ENCODE results near the gene TRIM63. TPM values are rescaled to one million over a fixed set of nuclear protein-coding genes. Genes with fewer than 3 reads are reported as not detected.

TRIM63 gene
- total RNA-seq, 1 donor: 0.36 TPM

DNA sequence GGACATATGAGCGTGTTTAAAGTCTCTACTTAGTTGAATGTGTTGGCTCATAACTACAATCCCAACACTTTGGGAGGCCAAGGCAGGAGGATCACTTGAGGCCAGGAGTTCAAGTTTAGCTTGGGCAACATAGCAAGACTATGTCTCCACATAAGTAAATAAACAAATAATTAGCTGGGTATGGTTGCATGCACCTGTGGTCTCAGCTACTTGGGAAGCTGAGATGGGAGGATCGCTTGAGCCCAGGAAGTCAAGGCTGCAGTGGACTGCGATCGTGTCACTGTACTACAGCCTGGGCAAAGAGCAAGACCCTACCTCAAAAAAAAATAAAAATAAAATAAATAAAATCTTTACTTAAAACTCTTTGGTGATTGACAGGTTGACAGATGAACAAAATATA, 31.2 kb upstream of the TRIM63 start:
- H3K4me3 ChIP-seq (ENCODE audit: insufficient read depth, low read length): no peak overlapping the region
- H4K20me1 ChIP-seq (ENCODE audit: insufficient read depth, low read length): no peaks in the 10 kb centered on the region
- no peaks in the 10 kb centered on the region for H3K79me2 ChIP-seq (ENCODE audit: insufficient read depth, low read length)
- peaks cover 23% of the 10 kb centered on the region for H3K4me1 ChIP-seq (ENCODE audit: insufficient read depth, low read length)
- no peaks in the 10 kb centered on the region for H3K9me3 ChIP-seq (ENCODE audit: low read depth, low read length)
- H3K4me2 ChIP-seq (ENCODE audit: insufficient read depth, low read length): no peak overlapping the region
- no peak overlapping the region for H3K27ac ChIP-seq (ENCODE audit: low read depth, low read length)
- no peak overlapping the region for H2AFZ ChIP-seq (ENCODE audit: low read length)
- TF ChIP-seq, protein P1, sequence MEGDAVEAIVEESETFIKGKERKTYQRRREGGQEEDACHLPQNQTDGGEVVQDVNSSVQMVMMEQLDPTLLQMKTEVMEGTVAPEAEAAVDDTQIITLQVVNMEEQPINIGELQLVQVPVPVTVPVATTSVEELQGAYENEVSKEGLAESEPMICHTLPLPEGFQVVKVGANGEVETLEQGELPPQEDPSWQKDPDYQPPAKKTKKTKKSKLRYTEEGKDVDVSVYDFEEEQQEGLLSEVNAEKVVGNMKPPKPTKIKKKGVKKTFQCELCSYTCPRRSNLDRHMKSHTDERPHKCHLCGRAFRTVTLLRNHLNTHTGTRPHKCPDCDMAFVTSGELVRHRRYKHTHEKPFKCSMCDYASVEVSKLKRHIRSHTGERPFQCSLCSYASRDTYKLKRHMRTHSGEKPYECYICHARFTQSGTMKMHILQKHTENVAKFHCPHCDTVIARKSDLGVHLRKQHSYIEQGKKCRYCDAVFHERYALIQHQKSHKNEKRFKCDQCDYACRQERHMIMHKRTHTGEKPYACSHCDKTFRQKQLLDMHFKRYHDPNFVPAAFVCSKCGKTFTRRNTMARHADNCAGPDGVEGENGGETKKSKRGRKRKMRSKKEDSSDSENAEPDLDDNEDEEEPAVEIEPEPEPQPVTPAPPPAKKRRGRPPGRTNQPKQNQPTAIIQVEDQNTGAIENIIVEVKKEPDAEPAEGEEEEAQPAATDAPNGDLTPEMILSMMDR (IDR thresholded peaks at IDR 0.05; ENCODE audit: extremely low read depth, low read depth, low read length): no peak
- H3K36me3 ChIP-seq (ENCODE audit: insufficient read depth, low read length): no peaks in the 10 kb centered on the region
- peaks cover 10% of the 10 kb centered on the region for H3K27me3 ChIP-seq (ENCODE audit: insufficient read depth, low read length)
- DNase-seq (ENCODE audit: insufficient read length, low spot score, missing footprints): no peak

DNA sequence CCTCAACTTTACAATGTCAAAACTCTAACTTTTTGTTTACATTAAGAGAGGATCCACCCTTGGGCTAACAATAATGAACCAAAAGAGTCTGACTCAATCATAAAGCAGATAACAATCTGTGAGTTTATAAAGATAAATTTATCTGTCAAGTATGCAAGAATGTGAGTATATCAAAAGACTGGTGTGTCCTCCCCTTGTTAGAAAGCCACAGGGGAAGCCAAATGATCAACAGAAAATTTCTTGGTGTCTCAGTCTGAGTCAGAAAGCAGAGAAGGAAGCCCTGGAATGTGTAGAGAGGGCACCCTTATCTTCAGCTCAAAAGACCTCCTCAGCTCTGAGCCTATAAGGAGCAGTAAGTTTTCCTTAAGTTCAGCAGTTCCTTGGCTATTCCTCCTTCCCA, 30.3 kb upstream of the TRIM63 start:
- no peaks in the 10 kb centered on the region for H3K36me3 ChIP-seq (ENCODE audit: insufficient read depth, low read length)
- H4K20me1 ChIP-seq (ENCODE audit: insufficient read depth, low read length): no peaks in the 10 kb centered on the region
- no peak overlapping the region for H3K27ac ChIP-seq (ENCODE audit: low read depth, low read length)
- peaks cover 21% of the 10 kb centered on the region for H3K4me1 ChIP-seq (ENCODE audit: insufficient read depth, low read length)
- peak overlapping the region; percentile 42 for H3K4me2 ChIP-seq (ENCODE audit: insufficient read depth, low read length)
- H3K4me3 ChIP-seq (ENCODE audit: insufficient read depth, low read length): no peak overlapping the region
- peak; percentile 73 for DNase-seq (ENCODE audit: insufficient read length, low spot score, missing footprints)
- H2AFZ ChIP-seq (ENCODE audit: low read length): no peak overlapping the region
- H3K79me2 ChIP-seq (ENCODE audit: insufficient read depth, low read length): no peaks in the 10 kb centered on the region
- no peaks in the 10 kb centered on the region for H3K9me3 ChIP-seq (ENCODE audit: low read depth, low read length)
- TF ChIP-seq, protein P1 (IDR thresholded peaks at IDR 0.05; ENCODE audit: extremely low read depth, low read depth, low read length): no peak
- peaks cover 15% of the 10 kb centered on the region for H3K27me3 ChIP-seq (ENCODE audit: insufficient read depth, low read length)

DNA sequence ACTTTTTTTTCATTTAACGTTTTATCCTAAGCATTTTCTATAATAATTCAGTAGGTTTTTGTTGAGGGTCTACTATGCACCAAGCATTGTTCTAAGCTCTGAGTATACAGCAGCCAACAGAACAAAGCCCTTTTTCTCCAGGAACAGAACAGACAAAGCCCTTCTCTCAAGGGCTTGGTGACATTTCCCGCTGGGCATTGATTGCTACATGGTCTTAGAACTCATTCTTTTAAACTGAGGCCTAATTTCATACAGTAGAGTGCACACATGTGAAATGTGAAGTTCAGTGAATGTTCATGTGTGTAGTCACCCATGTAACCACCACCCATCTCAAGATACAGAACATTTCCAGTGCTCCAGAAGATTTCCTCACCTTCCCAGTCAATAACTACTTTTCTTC, 29.0 kb upstream of the TRIM63 start:
- TF ChIP-seq, protein P1 (IDR thresholded peaks at IDR 0.05; ENCODE audit: extremely low read depth, low read depth, low read length): no peak
- no peaks in the 10 kb centered on the region for H3K36me3 ChIP-seq (ENCODE audit: insufficient read depth, low read length)
- H3K9me3 ChIP-seq (ENCODE audit: low read depth, low read length): no peaks in the 10 kb centered on the region
- no peaks in the 10 kb centered on the region for H4K20me1 ChIP-seq (ENCODE audit: insufficient read depth, low read length)
- no peak overlapping the region for H3K27ac ChIP-seq (ENCODE audit: low read depth, low read length)
- no peak overlapping the region for H3K4me2 ChIP-seq (ENCODE audit: insufficient read depth, low read length)
- peak; percentile 25 for DNase-seq (ENCODE audit: insufficient read length, low spot score, missing footprints)
- H2AFZ ChIP-seq (ENCODE audit: low read length): no peak overlapping the region
- H3K79me2 ChIP-seq (ENCODE audit: insufficient read depth, low read length): no peaks in the 10 kb centered on the region
- H3K4me3 ChIP-seq (ENCODE audit: insufficient read depth, low read length): no peak overlapping the region
- peaks cover 15% of the 10 kb centered on the region for H3K4me1 ChIP-seq (ENCODE audit: insufficient read depth, low read length)
- peaks cover 25% of the 10 kb centered on the region for H3K27me3 ChIP-seq (ENCODE audit: insufficient read depth, low read length)

DNA sequence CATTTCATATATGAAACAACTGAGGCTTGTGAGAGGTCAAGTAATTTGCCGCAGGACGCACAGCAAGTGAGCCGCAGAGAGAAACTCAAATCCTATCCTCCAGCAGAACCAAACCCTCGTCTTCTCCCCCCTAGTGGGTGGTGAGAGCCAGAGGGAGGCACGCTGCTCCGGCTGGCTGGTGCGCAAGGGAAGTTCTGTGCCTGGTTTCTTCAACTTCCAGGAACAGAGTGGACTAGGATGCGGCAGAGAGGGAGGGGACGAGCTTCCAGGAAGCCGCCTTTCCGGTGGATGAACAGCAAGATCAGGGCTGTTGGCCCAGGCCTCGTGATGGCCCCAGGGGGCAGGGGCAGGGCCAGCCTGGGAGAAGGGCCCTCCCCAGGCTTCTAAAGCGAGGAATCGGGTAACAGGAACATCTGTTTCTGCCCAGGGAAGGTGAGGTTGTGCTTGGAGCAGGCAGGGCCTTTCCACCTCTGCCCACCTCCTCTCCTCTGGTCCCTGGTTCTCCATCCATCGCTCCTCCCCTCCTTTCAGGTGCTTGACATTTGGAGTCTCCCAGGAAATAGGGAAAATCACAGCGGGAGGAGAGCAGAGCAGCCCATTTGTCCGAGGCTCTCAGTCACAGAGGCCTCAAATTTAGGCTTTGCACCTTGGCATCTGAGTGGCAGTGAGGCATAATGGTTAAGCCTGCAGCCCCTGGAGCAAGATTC, 27.4 kb upstream of the TRIM63 start:
- no peaks in the 10 kb centered on the region for H3K36me3 ChIP-seq (ENCODE audit: insufficient read depth, low read length)
- TF ChIP-seq, protein P1 (IDR thresholded peaks at IDR 0.05; ENCODE audit: extremely low read depth, low read depth, low read length): no peak
- no peaks in the 10 kb centered on the region for H3K79me2 ChIP-seq (ENCODE audit: insufficient read depth, low read length)
- H2AFZ ChIP-seq (ENCODE audit: low read length): peak overlapping the region; percentile 82
- H3K4me1 ChIP-seq (ENCODE audit: insufficient read depth, low read length): peaks cover 15% of the 10 kb centered on the region
- no peaks in the 10 kb centered on the region for H4K20me1 ChIP-seq (ENCODE audit: insufficient read depth, low read length)
- peak; percentile 52 for DNase-seq (ENCODE audit: insufficient read length, low spot score, missing footprints)
- H3K27me3 ChIP-seq (ENCODE audit: insufficient read depth, low read length): peaks cover 36% of the 10 kb centered on the region
- H3K4me2 ChIP-seq (ENCODE audit: insufficient read depth, low read length): peak overlapping the region; percentile 51
- no peak overlapping the region for H3K4me3 ChIP-seq (ENCODE audit: insufficient read depth, low read length)
- no peak overlapping the region for H3K27ac ChIP-seq (ENCODE audit: low read depth, low read length)
- no peaks in the 10 kb centered on the region for H3K9me3 ChIP-seq (ENCODE audit: low read depth, low read length)
